HepG2 (cell line): ENCODE data around the gene SFXN2. TPM values are rescaled to one million over a fixed set of nuclear protein-coding genes. Genes with fewer than 3 reads are reported as not detected.

Source experiments
- CEBPG ChIP-seq: IDR thresholded peaks from 2 replicates; pipeline ENCODE4 v1.6.1; 2016
- DR1 ChIP-seq: sonication (generic); formaldehyde crosslinking; IDR thresholded peaks from 2 replicates; pipeline ENCODE4 v1.8.0; 2021; ENCODE audit warnings: mild to moderate bottlenecking, missing genetic modification reagents, inconsistent platforms
- HNRNPLL ChIP-seq: fragments of 200-400 bp; formaldehyde crosslinking; IDR thresholded peaks from 2 replicates; pipeline ENCODE4 v1.6.1; 2017; ENCODE audit warnings: mild to moderate bottlenecking, low read depth, low read length; ENCODE audit not compliant: poor library complexity, severe bottlenecking
- KAT7 ChIP-seq: IDR thresholded peaks from 2 replicates; pipeline ENCODE4 v1.6.1; 2018; ENCODE audit warnings: borderline replicate concordance, missing compliant biosample characterization
- KLF15 ChIP-seq: sonication (generic); formaldehyde crosslinking; IDR thresholded peaks from 2 replicates; pipeline ENCODE4 v1.8.1; 2023; ENCODE audit warnings: borderline replicate concordance, mild to moderate bottlenecking, inconsistent platforms, missing genetic modification reagents, mixed read lengths
- NR2F1 ChIP-seq, 2 experiments: fragments of 450-650 bp in 1 of 2; formaldehyde crosslinking in 1 of 2; IDR thresholded peaks; 2 replicates each; pipeline versions ENCODE4 v1.5.0 to v1.6.1; 2016 to 2020; ENCODE audit warnings: mild to moderate bottlenecking in 1 of 2, missing compliant biosample characterization in 1 of 2, missing genetic modification reagents in 1 of 2, moderate library complexity in 1 of 2
- RARA ChIP-seq: IDR thresholded peaks from 2 replicates; pipeline ENCODE4 v1.6.1; 2016; ENCODE audit warnings: missing genetic modification reagents, missing compliant biosample characterization
- SAFB2 ChIP-seq: sonication (generic); formaldehyde crosslinking; IDR thresholded peaks from 2 replicates; pipeline ENCODE4 v1.5.1; 2020; ENCODE audit warnings: missing genetic modification reagents, low read depth, mild to moderate bottlenecking, borderline replicate concordance
- TBX3 ChIP-seq: fragments of 450-650 bp; IDR thresholded peaks from 2 replicates; pipeline ENCODE4 v1.6.1; 2017; ENCODE audit warnings: antibody characterized with exemption, mild to moderate bottlenecking, inconsistent platforms, borderline replicate concordance
- ZFX ChIP-seq: sonication (generic); formaldehyde crosslinking; IDR thresholded peaks from 2 replicates; pipeline ENCODE4 v1.4.0; 2020; ENCODE audit warnings: mild to moderate bottlenecking, low read depth, missing genetic modification reagents, moderate library complexity
- ZFY ChIP-seq: sonication (generic); formaldehyde crosslinking; IDR thresholded peaks from 2 replicates; pipeline ENCODE4 v1.4.0; 2020; ENCODE audit warnings: missing genetic modification reagents
- ZMYM3 ChIP-seq: sonication (generic); formaldehyde crosslinking; IDR thresholded peaks from 2 replicates; pipeline ENCODE4 v1.5.1; 2020; ENCODE audit warnings: mild to moderate bottlenecking, missing genetic modification reagents
- ZNF547 ChIP-seq: sonication (generic); formaldehyde crosslinking; IDR thresholded peaks from 2 replicates; pipeline ENCODE4 v1.5.1; 2020; ENCODE audit warnings: mild to moderate bottlenecking, missing genetic modification reagents
- ZNF562 ChIP-seq: sonication (generic); formaldehyde crosslinking; IDR thresholded peaks from 2 replicates; pipeline ENCODE4 v1.8.0; 2022; ENCODE audit warnings: missing genetic modification reagents, borderline replicate concordance
- ZNF569 ChIP-seq: sonication (generic); formaldehyde crosslinking; IDR thresholded peaks from 2 replicates; pipeline ENCODE4 v1.5.0; 2020; ENCODE audit warnings: mild to moderate bottlenecking, missing genetic modification reagents, moderate library complexity, borderline replicate concordance
- ZSCAN21 ChIP-seq: sonication (generic); formaldehyde crosslinking; IDR thresholded peaks from 2 replicates; pipeline ENCODE4 v1.8.0; 2022; ENCODE audit warnings: mild to moderate bottlenecking, missing genetic modification reagents, moderate library complexity, borderline replicate concordance
- polyA plus RNA-seq, 8 experiments: library from polyadenylated mRNA; depleted of rRNA in 3 of 8; stranded (reverse) in 7 of 8; unstranded in 1 of 8; fragments of >200 nt; fragmentation: Illumina TruSeq in 4 of 8; extraction: Trizol in 4 of 8; gene quantifications; 2 replicates each; pipeline versions ENCODE4 v1.2.1 to v1.2.3, GENCODE V29; 2011 to 2016; ENCODE audit warnings: low read depth in 4 of 8, missing spikeins in 1 of 8, mixed read lengths in 1 of 8; ENCODE audit not compliant: insufficient read depth in 1 of 8
- total RNA-seq, 5 experiments: library from RNA; depleted of rRNA; stranded (reverse); fragments of >200 nt; fragmentation: Illumina TruSeq; extraction: Trizol; gene quantifications; 2 replicates each; pipeline ENCODE4 v1.2.3, GENCODE V29; 2016; ENCODE audit warnings: low read depth in 1 of 5
- TF ChIP-seq, protein P1 (sequence below): sonication (generic); formaldehyde crosslinking; IDR thresholded peaks from 2 replicates; pipeline ENCODE4 v1.4.0; 2020; ENCODE audit warnings: missing genetic modification reagents, borderline replicate concordance
- TF ChIP-seq, protein P2 (sequence below): sonication (generic); formaldehyde crosslinking; IDR thresholded peaks from 2 replicates; pipeline ENCODE4; 2020; ENCODE audit warnings: missing genetic modification reagents, mild to moderate bottlenecking, borderline replicate concordance
- TF ChIP-seq, protein P3 (sequence below): sonication (generic); formaldehyde crosslinking; IDR thresholded peaks from 2 replicates; pipeline ENCODE4 v1.9.0; 2022; ENCODE audit warnings: missing genetic modification reagents, mild to moderate bottlenecking, borderline replicate concordance
- TF ChIP-seq, protein P4 (sequence below): sonication (generic); formaldehyde crosslinking; IDR thresholded peaks from 2 replicates; pipeline ENCODE4 v1.8.1; 2023; ENCODE audit warnings: mild to moderate bottlenecking, missing genetic modification reagents

SFXN2 gene
- total and polyA plus RNA-seq, 2 of the 13 experiments (the other 11 are each of a cell fraction or from before 2014, with no cell fraction given), result 12.8 to 21.1 TPM

DNA sequence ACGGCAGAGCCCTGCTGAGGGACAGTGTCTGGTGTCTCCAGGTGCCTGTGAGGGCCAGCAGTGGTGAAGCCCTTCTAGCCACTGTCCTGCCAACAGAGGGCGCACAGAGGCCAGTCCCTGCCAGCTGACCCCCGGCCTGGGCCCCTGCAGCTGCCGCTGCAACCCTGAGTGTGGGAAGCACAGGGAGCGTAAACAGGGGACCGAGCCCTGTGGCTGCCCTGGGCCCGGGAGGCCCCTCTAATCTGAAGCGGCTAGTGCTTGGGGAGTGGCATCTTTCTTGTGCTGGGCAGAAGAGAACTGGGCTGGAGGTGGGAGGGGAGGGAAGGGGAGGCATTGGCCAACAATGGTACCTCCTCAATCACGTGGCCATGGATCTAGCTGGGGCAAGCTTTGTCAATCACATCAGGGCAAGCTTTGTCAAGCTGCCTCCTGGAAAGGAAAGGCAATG, 35.6 kb upstream of the SFXN2 start (continued):
- peak; percentile 62; the same call in 1 of the 2 replicates for TF ChIP-seq ZFX (CRISPR knock-in tag)
- no peak for TF ChIP-seq ZNF562 (CRISPR knock-in tag)
- TF ChIP-seq CEBPG (CRISPR knock-in tag), result peak; percentile 11; the same call in 1 of the 2 replicates
- 0 out of 2 replicates have a peak, but pooled peaks have one; percentile 32 for TF ChIP-seq DR1
- peak; percentile 54 for TF ChIP-seq ZMYM3 (CRISPR knock-in tag)
- peak; percentile 50; the same call in 1 of the 2 replicates for TF ChIP-seq ZSCAN21
- peak; percentile 49 for TF ChIP-seq ZFY (CRISPR knock-in tag)
- TF ChIP-seq, protein P1, sequence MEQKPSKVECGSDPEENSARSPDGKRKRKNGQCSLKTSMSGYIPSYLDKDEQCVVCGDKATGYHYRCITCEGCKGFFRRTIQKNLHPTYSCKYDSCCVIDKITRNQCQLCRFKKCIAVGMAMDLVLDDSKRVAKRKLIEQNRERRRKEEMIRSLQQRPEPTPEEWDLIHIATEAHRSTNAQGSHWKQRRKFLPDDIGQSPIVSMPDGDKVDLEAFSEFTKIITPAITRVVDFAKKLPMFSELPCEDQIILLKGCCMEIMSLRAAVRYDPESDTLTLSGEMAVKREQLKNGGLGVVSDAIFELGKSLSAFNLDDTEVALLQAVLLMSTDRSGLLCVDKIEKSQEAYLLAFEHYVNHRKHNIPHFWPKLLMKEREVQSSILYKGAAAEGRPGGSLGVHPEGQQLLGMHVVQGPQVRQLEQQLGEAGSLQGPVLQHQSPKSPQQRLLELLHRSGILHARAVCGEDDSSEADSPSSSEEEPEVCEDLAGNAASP (CRISPR knock-in tag), result 0 out of 2 replicates have a peak, but pooled peaks have one; percentile 20
- TF ChIP-seq, protein P2, sequence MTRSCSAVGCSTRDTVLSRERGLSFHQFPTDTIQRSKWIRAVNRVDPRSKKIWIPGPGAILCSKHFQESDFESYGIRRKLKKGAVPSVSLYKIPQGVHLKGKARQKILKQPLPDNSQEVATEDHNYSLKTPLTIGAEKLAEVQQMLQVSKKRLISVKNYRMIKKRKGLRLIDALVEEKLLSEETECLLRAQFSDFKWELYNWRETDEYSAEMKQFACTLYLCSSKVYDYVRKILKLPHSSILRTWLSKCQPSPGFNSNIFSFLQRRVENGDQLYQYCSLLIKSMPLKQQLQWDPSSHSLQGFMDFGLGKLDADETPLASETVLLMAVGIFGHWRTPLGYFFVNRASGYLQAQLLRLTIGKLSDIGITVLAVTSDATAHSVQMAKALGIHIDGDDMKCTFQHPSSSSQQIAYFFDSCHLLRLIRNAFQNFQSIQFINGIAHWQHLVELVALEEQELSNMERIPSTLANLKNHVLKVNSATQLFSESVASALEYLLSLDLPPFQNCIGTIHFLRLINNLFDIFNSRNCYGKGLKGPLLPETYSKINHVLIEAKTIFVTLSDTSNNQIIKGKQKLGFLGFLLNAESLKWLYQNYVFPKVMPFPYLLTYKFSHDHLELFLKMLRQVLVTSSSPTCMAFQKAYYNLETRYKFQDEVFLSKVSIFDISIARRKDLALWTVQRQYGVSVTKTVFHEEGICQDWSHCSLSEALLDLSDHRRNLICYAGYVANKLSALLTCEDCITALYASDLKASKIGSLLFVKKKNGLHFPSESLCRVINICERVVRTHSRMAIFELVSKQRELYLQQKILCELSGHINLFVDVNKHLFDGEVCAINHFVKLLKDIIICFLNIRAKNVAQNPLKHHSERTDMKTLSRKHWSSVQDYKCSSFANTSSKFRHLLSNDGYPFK (CRISPR knock-in tag), result peak; percentile 63; the same call in 1 of the 2 replicates
- TF ChIP-seq RARA (CRISPR knock-in tag), result 0 out of 2 replicates have a peak, but pooled peaks have one; percentile 5
- peak; percentile 61; the same call in 1 of the 2 replicates for TF ChIP-seq KAT7 (CRISPR knock-in tag)
- no peak; the same call in 1 of the 2 replicates for TF ChIP-seq KLF15
- TF ChIP-seq ZNF547 (CRISPR knock-in tag), result no peak
- no peak for TF ChIP-seq HNRNPLL
- peak in 1 of 2 experiments; percentile 38; a peak in 1 of 4 replicates for TF ChIP-seq NR2F1 (CRISPR knock-in tag; IDR thresholded peaks at IDR 0.05)
- 0 out of 2 replicates have a peak, but pooled peaks have one; percentile 64 for TF ChIP-seq SAFB2 (CRISPR knock-in tag)
- no peak for TF ChIP-seq TBX3
- no peak for TF ChIP-seq ZNF569 (CRISPR knock-in tag)
- TF ChIP-seq, protein P3, sequence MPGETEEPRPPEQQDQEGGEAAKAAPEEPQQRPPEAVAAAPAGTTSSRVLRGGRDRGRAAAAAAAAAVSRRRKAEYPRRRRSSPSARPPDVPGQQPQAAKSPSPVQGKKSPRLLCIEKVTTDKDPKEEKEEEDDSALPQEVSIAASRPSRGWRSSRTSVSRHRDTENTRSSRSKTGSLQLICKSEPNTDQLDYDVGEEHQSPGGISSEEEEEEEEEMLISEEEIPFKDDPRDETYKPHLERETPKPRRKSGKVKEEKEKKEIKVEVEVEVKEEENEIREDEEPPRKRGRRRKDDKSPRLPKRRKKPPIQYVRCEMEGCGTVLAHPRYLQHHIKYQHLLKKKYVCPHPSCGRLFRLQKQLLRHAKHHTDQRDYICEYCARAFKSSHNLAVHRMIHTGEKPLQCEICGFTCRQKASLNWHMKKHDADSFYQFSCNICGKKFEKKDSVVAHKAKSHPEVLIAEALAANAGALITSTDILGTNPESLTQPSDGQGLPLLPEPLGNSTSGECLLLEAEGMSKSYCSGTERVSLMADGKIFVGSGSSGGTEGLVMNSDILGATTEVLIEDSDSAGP (CRISPR knock-in tag), result peak; percentile 44; the same call in 1 of the 2 replicates
- TF ChIP-seq, protein P4, sequence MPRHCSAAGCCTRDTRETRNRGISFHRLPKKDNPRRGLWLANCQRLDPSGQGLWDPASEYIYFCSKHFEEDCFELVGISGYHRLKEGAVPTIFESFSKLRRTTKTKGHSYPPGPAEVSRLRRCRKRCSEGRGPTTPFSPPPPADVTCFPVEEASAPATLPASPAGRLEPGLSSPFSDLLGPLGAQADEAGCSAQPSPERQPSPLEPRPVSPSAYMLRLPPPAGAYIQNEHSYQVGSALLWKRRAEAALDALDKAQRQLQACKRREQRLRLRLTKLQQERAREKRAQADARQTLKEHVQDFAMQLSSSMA (CRISPR knock-in tag), result 0 out of 2 replicates have a peak, but pooled peaks have one; percentile 51
